GOT3 (cell line): Measurements from ENCODE around the gene ERI3.

Source experiments
- DNase-seq: peaks from one replicate; lab custom pipeline; 2025; ENCODE audit warnings: mixed read lengths; lab: John Stamatoyannopoulos, UW

Gene ERI3

GRCh38 chr1:44236490-44237272 is 118.4 kb downstream of the ERI3 start:
- DNase-seq = no peak

GRCh38 chr1:44235808-44236207 is 119.2 kb downstream of the ERI3 start:
- DNase-seq = no peak

GRCh38 chr1:44233593-44233992 is 121.5 kb downstream of the ERI3 start:
- no peak for DNase-seq

- no peak for DNase-seq
Measured at GRCh38 chr1:44230796-44231195, 124.3 kb downstream of the ERI3 start.

- DNase-seq = no peak
Measured at GRCh38 chr1:44229435-44230167, 125.5 kb downstream of the ERI3 start.

- DNase-seq = no peak
Measured at GRCh38 chr1:44228218-44228617, 126.8 kb downstream of the ERI3 start.

GRCh38 chr1:44227211-44227610 is 127.8 kb downstream of the ERI3 start:
- DNase-seq = no peak

GRCh38 chr1:44225761-44226160 is 129.3 kb downstream of the ERI3 start:
- no peak for DNase-seq

- DNase-seq = no peak
Measured at GRCh38 chr1:44223187-44223610, 131.9 kb downstream of the ERI3 start.

GRCh38 chr1:44222397-44223186 is 132.5 kb downstream of the ERI3 start:
- no peak for DNase-seq

- no peak for DNase-seq
Measured at GRCh38 chr1:44221769-44222168, 133.3 kb downstream of the ERI3 start.

- DNase-seq = no peak
Measured at GRCh38 chr1:44220755-44221154, 134.3 kb downstream of the ERI3 start.

GRCh38 chr1:44220001-44220751 is 134.9 kb downstream of the ERI3 start:
- no peak for DNase-seq

- DNase-seq = no peak
Measured at GRCh38 chr1:44219301-44219626, 135.8 kb downstream of the ERI3 start.

- DNase-seq = no peak
Measured at GRCh38 chr1:44218503-44219300, 136.4 kb downstream of the ERI3 start.

GRCh38 chr1:44217809-44218410 is 137.1 kb downstream of the ERI3 start:
- no peak for DNase-seq

GRCh38 chr1:44213222-44214112 is 141.6 kb downstream of the ERI3 start, which contains the start of gene DMAP1:
Gene DMAP1 (plus strand): TSS chr1:44213471. CDS start chr1:44213754, 283 bp downstream.
- DNase-seq = peak; percentile 42

- DNase-seq = no peak
Measured at GRCh38 chr1:44212355-44213221, 142.5 kb downstream of the ERI3 start.

- DNase-seq = no peak
Measured at GRCh38 chr1:44210595-44210994, 144.5 kb downstream of the ERI3 start.
